HepG2 (cell line): Measurements from ENCODE around the gene UNC5CL. TPM values are rescaled to one million over a fixed set of nuclear protein-coding genes. Genes with fewer than 3 reads are reported as not detected.

ENCODE experiments used
- ATF3 ChIP-seq: sonication (generic); formaldehyde crosslinking; IDR thresholded peaks from 2 replicates; pipeline ENCODE4 v1.4.0; 2020; ENCODE audit warnings: missing genetic modification reagents
- ATM ChIP-seq: fragments of 450-650 bp; IDR thresholded peaks from 2 replicates; pipeline ENCODE4 v1.7.1; 2017; ENCODE audit warnings: mild to moderate bottlenecking, borderline replicate concordance
- E2F1 ChIP-seq: sonication (generic); formaldehyde crosslinking; IDR thresholded peaks from 2 replicates; pipeline ENCODE4 v1.5.0; 2020; ENCODE audit warnings: missing genetic modification reagents
- ETV5 ChIP-seq: IDR thresholded peaks from 2 replicates; pipeline ENCODE4 v1.6.1; 2018; ENCODE audit warnings: missing biosample characterization, missing genetic modification reagents, inconsistent platforms, borderline replicate concordance
- FOSL1 ChIP-seq: sonication (generic); formaldehyde crosslinking; IDR thresholded peaks from 2 replicates; pipeline ENCODE4 v1.9.0; 2021; ENCODE audit warnings: missing genetic modification reagents, borderline replicate concordance
- HNRNPL ChIP-seq: fragments of 200-400 bp; formaldehyde crosslinking; IDR thresholded peaks from 2 replicates; pipeline ENCODE4 v1.6.1; 2017; ENCODE audit warnings: mild to moderate bottlenecking, low read depth, low read length
- MEF2D ChIP-seq: sonication (generic); formaldehyde crosslinking; IDR thresholded peaks from 2 replicates; pipeline ENCODE4 v1.5.1; 2020; ENCODE audit warnings: mild to moderate bottlenecking, missing genetic modification reagents
- NCOA2 ChIP-seq: sonication (generic); formaldehyde crosslinking; IDR thresholded peaks from 2 replicates; pipeline ENCODE4 v1.8.0; 2022; ENCODE audit warnings: inconsistent platforms
- RAD21 ChIP-seq: fragments of 450-650 bp; formaldehyde crosslinking; IDR thresholded peaks from 2 replicates; pipeline ENCODE4 v1.5.0; 2020; ENCODE audit warnings: mild to moderate bottlenecking
- RNF2 ChIP-seq: fragments of 450-650 bp; conservative IDR thresholded peaks from 2 replicates; pipeline ENCODE4 v1.6.1; 2016; ENCODE audit warnings: low read depth
- TAF15 ChIP-seq: fragments of 200-400 bp; formaldehyde crosslinking; IDR thresholded peaks from one replicate; pipeline ENCODE4 v1.6.1; 2018; ENCODE audit warnings: mild to moderate bottlenecking, low read depth, low read length; ENCODE audit not compliant: poor library complexity, severe bottlenecking
- TFAP4 ChIP-seq: sonication (generic); IDR thresholded peaks from 2 replicates; pipeline ENCODE4 v1.6.1; 2016; ENCODE audit warnings: low read depth, borderline replicate concordance
- ZFY ChIP-seq: sonication (generic); formaldehyde crosslinking; IDR thresholded peaks from 2 replicates; pipeline ENCODE4 v1.4.0; 2020; ENCODE audit warnings: missing genetic modification reagents
- ZNF550 ChIP-seq: sonication (generic); formaldehyde crosslinking; IDR thresholded peaks from 2 replicates; pipeline ENCODE4 v1.4.0; 2020; ENCODE audit warnings: mild to moderate bottlenecking, missing genetic modification reagents, borderline replicate concordance
- ZNF768 ChIP-seq: sonication (generic); formaldehyde crosslinking; IDR thresholded peaks from 2 replicates; pipeline ENCODE4 v1.4.0; 2020; ENCODE audit warnings: missing genetic modification reagents
- ZSCAN9 ChIP-seq: IDR thresholded peaks from 2 replicates; pipeline ENCODE4 v1.6.1; 2016; ENCODE audit warnings: borderline replicate concordance
- polyA plus RNA-seq, 8 experiments: library from polyadenylated mRNA; depleted of rRNA in 3 of 8; stranded (reverse) in 7 of 8; unstranded in 1 of 8; fragments of >200 nt; fragmentation: Illumina TruSeq in 4 of 8; extraction: Trizol in 4 of 8; gene quantifications; 2 replicates each; pipeline versions ENCODE4 v1.2.1 to v1.2.3, GENCODE V29; 2011 to 2016; ENCODE audit warnings: low read depth in 4 of 8, missing spikeins in 1 of 8, mixed read lengths in 1 of 8; ENCODE audit not compliant: insufficient read depth in 1 of 8
- total RNA-seq, 5 experiments: library from RNA; depleted of rRNA; stranded (reverse); fragments of >200 nt; fragmentation: Illumina TruSeq; extraction: Trizol; gene quantifications; 2 replicates each; pipeline ENCODE4 v1.2.3, GENCODE V29; 2016; ENCODE audit warnings: low read depth in 1 of 5
- TF ChIP-seq, protein P1 (sequence below): conservative IDR thresholded peaks from 2 replicates; pipeline ENCODE4 v1.6.1; 2018; ENCODE audit warnings: missing genetic modification reagents
- TF ChIP-seq, protein P2 (sequence below): IDR thresholded peaks from 2 replicates; pipeline ENCODE4 v1.6.1; 2016; ENCODE audit warnings: low read depth, missing genetic modification reagents, missing compliant biosample characterization

UNC5CL gene
- total and polyA plus RNA-seq, 2 of the 13 experiments (the other 11 are each of a cell fraction or from before 2014, with no cell fraction given), result 2.4 to 2.5 TPM

DNA sequence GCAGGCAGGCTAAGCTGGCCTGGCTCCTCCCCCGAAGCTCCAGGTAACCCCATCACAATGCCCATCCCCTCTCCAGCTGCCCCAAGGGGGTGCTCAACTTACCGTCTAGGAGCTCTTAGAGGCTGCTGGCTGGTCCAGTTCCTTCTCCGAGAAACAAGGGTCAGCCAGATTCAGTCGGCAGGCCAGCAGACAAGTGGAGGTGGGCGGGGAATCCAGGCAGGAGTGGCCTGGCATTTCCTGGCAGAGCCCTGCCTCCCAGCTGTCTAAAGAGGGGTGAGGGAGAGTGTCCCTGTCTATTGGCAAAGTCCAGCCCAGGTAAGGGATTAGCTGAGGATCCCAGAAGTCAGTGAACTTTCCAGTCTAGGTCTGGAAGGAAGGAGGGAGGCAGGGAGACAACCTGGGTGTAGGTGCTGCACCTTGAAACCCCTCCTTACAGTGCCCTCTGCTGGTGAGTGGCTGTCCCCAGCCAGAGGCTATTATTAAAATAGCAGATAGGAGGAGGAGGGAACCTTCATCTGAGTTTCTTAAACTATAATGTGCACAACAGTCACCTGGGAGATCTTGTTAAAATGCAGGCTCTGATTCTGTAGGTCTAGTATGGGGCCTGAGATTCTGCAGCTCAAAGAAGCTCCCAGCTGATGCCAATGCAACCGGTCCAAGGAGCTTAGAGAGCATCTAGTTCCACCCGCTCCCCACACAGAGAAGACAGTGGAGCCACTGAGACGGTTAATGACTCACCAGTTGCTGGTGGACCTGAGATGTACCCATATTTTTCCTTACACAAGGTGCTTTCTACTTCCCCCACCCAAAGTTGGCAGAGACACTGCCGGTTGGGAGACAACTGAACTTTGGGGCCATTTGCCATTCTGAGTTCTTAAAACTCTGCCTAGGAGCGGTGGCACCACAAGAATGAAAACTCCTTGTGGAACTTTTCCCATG is at the start of gene UNC5CL (continued):
- TF ChIP-seq ATM (no peak), ETV5 (CRISPR knock-in tag) (no peak; the same call in 1 of the 2 replicates), E2F1 (no peak), FOSL1 (CRISPR knock-in tag) (no peak), ZFY (CRISPR knock-in tag) (0 out of 2 replicates have a peak, but pooled peaks have one; percentile 6), ATF3 (CRISPR knock-in tag) (no peak), TAF15 (no peak), MEF2D (CRISPR knock-in tag) (no peak), HNRNPL (0 out of 2 replicates have a peak, but pooled peaks have one; percentile 43), NCOA2 (CRISPR knock-in tag) (0 out of 2 replicates have a peak, but pooled peaks have one; percentile 6), ZNF550 (CRISPR knock-in tag) (no peak), ZNF768 (CRISPR knock-in tag) (no peak), RNF2 (no peak), TFAP4 (0 out of 2 replicates have a peak, but pooled peaks have one; percentile 11), ZSCAN9 (CRISPR knock-in tag) (no peak), RAD21 (CRISPR knock-in tag) (peak; percentile 35; the same call in 1 of the 2 replicates)
- TF ChIP-seq, protein P1, sequence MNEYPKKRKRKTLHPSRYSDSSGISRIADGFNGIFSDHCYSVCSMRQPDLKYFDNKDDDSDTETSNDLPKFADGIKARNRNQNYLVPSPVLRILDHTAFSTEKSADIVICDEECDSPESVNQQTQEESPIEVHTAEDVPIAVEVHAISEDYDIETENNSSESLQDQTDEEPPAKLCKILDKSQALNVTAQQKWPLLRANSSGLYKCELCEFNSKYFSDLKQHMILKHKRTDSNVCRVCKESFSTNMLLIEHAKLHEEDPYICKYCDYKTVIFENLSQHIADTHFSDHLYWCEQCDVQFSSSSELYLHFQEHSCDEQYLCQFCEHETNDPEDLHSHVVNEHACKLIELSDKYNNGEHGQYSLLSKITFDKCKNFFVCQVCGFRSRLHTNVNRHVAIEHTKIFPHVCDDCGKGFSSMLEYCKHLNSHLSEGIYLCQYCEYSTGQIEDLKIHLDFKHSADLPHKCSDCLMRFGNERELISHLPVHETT (CRISPR knock-in tag), result no peak
- TF ChIP-seq, protein P2, sequence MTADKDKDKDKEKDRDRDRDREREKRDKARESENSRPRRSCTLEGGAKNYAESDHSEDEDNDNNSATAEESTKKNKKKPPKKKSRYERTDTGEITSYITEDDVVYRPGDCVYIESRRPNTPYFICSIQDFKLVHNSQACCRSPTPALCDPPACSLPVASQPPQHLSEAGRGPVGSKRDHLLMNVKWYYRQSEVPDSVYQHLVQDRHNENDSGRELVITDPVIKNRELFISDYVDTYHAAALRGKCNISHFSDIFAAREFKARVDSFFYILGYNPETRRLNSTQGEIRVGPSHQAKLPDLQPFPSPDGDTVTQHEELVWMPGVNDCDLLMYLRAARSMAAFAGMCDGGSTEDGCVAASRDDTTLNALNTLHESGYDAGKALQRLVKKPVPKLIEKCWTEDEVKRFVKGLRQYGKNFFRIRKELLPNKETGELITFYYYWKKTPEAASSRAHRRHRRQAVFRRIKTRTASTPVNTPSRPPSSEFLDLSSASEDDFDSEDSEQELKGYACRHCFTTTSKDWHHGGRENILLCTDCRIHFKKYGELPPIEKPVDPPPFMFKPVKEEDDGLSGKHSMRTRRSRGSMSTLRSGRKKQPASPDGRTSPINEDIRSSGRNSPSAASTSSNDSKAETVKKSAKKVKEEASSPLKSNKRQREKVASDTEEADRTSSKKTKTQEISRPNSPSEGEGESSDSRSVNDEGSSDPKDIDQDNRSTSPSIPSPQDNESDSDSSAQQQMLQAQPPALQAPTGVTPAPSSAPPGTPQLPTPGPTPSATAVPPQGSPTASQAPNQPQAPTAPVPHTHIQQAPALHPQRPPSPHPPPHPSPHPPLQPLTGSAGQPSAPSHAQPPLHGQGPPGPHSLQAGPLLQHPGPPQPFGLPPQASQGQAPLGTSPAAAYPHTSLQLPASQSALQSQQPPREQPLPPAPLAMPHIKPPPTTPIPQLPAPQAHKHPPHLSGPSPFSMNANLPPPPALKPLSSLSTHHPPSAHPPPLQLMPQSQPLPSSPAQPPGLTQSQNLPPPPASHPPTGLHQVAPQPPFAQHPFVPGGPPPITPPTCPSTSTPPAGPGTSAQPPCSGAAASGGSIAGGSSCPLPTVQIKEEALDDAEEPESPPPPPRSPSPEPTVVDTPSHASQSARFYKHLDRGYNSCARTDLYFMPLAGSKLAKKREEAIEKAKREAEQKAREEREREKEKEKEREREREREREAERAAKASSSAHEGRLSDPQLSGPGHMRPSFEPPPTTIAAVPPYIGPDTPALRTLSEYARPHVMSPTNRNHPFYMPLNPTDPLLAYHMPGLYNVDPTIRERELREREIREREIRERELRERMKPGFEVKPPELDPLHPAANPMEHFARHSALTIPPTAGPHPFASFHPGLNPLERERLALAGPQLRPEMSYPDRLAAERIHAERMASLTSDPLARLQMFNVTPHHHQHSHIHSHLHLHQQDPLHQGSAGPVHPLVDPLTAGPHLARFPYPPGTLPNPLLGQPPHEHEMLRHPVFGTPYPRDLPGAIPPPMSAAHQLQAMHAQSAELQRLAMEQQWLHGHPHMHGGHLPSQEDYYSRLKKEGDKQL (CRISPR knock-in tag), result no peak
